Subcutaneous abdominal adipose tissue (tissue), 5 donors: Measurements from ENCODE around the gene TNS3.

Source experiments
- H3K27ac ChIP-seq: one replicate; pipeline ENCODE4 v1.7.0; 2013; ENCODE audit warnings: low read depth, mild to moderate bottlenecking, inconsistent platforms, low read length, moderate library complexity
- H3K27me3 ChIP-seq, 5 donors: one replicate each; pipeline ENCODE4 v1.7.0; 2013; ENCODE audit warnings: low read length in 5 of 5, inconsistent platforms in 1 of 5; ENCODE audit not compliant: control insufficient read depth in 5 of 5, insufficient read depth in 4 of 5
- H3K36me3 ChIP-seq, 5 donors: one replicate each; pipeline ENCODE4 v1.7.0; 2013; ENCODE audit warnings: low read length in 5 of 5; ENCODE audit not compliant: control insufficient read depth in 5 of 5, insufficient read depth in 5 of 5
- H3K4me1 ChIP-seq, 5 donors: one replicate each; pipeline ENCODE4 v1.7.0; 2013; ENCODE audit warnings: low read length in 5 of 5, mild to moderate bottlenecking in 3 of 5, moderate library complexity in 1 of 5; ENCODE audit not compliant: control insufficient read depth in 5 of 5, insufficient read depth in 5 of 5
- H3K4me3 ChIP-seq, 5 donors: one replicate each; pipeline ENCODE4 v1.7.0; 2013; ENCODE audit warnings: low read length in 5 of 5, low read depth in 1 of 5
- H3K9ac ChIP-seq, 5 donors: one replicate each; pipeline ENCODE4 v1.7.0; 2013; ENCODE audit warnings: low read length in 5 of 5, mild to moderate bottlenecking in 4 of 5, moderate library complexity in 3 of 5
- H3K9me3 ChIP-seq, 5 donors: one replicate each; pipeline ENCODE4 v1.7.0; 2013; ENCODE audit warnings: low read length in 5 of 5; ENCODE audit not compliant: control insufficient read depth in 5 of 5
- donor health status: healthy.
- donor health status: healthy.
- donor health status: healthy.
- donor health status: healthy.
- donor health status: healthy.

Gene TNS3

GRCh38 chr7:47386273-47386835 lies 195.6 kb downstream of the TNS3 start:
- H3K4me1 ChIP-seq, result peaks cover 0 to 15% (median 8%) of the 10 kb centered on the region in 5 donors
- no peak overlapping the region for H3K4me3 ChIP-seq

GRCh38 chr7:47385536-47386125 lies 196.3 kb downstream of the TNS3 start:
- no peak overlapping the region for H3K27ac ChIP-seq

More at GRCh38 chr7:47386273-47386835, 195.6 kb downstream of the TNS3 start:
- no peaks in the 10 kb centered on the region for H3K27me3 ChIP-seq
- H3K36me3 ChIP-seq, result peaks cover 0 to 65% (median 51%) of the 10 kb centered on the region in 5 donors
- no peak overlapping the region for H3K27ac ChIP-seq
- H3K9me3 ChIP-seq, result peaks cover 0 to 4% (median 0%) of the 10 kb centered on the region in 5 donors
- H3K9ac ChIP-seq, result no peak overlapping the region

GRCh38 chr7:47384755-47385535 lies 197.0 kb downstream of the TNS3 start:
- Histone ChIP-seq H3K9ac (no peak overlapping the region), H3K36me3 (peaks cover 0 to 59% (median 43%) of the 10 kb centered on the region in 5 donors), H3K27ac (no peak overlapping the region), H3K27me3 (no peaks in the 10 kb centered on the region), H3K9me3 (peaks cover 0 to 4% (median 0%) of the 10 kb centered on the region in 5 donors), H3K4me3 (no peak overlapping the region), H3K4me1 (peaks cover 1 to 23% (median 14%) of the 10 kb centered on the region in 5 donors)

More at GRCh38 chr7:47385536-47386125, 196.3 kb downstream of the TNS3 start:
- Histone ChIP-seq H3K36me3 (peaks cover 0 to 64% (median 49%) of the 10 kb centered on the region in 5 donors), H3K9me3 (peaks cover 0 to 4% (median 0%) of the 10 kb centered on the region in 5 donors), H3K4me1 (peaks cover 0 to 18% (median 8%) of the 10 kb centered on the region in 5 donors), H3K9ac (no peak overlapping the region), H3K27me3 (no peaks in the 10 kb centered on the region), H3K4me3 (no peak overlapping the region)

- no peak overlapping the region for H3K4me3 ChIP-seq
- no peak overlapping the region for H3K27ac ChIP-seq
- H3K9ac ChIP-seq, result no peak overlapping the region
- H3K9me3 ChIP-seq, result no peaks in the 10 kb centered on the region
- peaks cover 1 to 28% (median 21%) of the 10 kb centered on the region in 5 donors for H3K4me1 ChIP-seq
- H3K27me3 ChIP-seq, result no peaks in the 10 kb centered on the region
- peaks cover 0 to 57% (median 36%) of the 10 kb centered on the region in 5 donors for H3K36me3 ChIP-seq
These were observed 198.0 kb downstream of the TNS3 start for GRCh38 chr7:47383696-47384445.

GRCh38 chr7:47383072-47383471 lies 198.8 kb downstream of the TNS3 start:
- Histone ChIP-seq H3K4me1 (peaks cover 1 to 28% (median 21%) of the 10 kb centered on the region in 5 donors), H3K36me3 (peaks cover 0 to 53% (median 33%) of the 10 kb centered on the region in 5 donors), H3K4me3 (no peak overlapping the region), H3K9me3 (no peaks in the 10 kb centered on the region), H3K27me3 (no peaks in the 10 kb centered on the region), H3K27ac (no peak overlapping the region), H3K9ac (no peak overlapping the region)

GRCh38 chr7:47382200-47382599 lies 199.7 kb downstream of the TNS3 start:
- no peak overlapping the region for H3K4me3 ChIP-seq
- H3K9me3 ChIP-seq, result no peaks in the 10 kb centered on the region
- peaks cover 1 to 28% (median 21%) of the 10 kb centered on the region in 5 donors for H3K4me1 ChIP-seq
- peaks cover 0 to 51% (median 27%) of the 10 kb centered on the region in 5 donors for H3K36me3 ChIP-seq
- no peaks in the 10 kb centered on the region for H3K27me3 ChIP-seq
- no peak overlapping the region for H3K9ac ChIP-seq
- no peak overlapping the region for H3K27ac ChIP-seq

GRCh38 chr7:47381134-47381495 lies 200.8 kb downstream of the TNS3 start:
- Histone ChIP-seq H3K9me3 (no peaks in the 10 kb centered on the region), H3K9ac (no peak overlapping the region), H3K4me3 (no peak overlapping the region), H3K27ac (no peak overlapping the region), H3K27me3 (no peaks in the 10 kb centered on the region), H3K36me3 (peaks cover 0 to 56% (median 27%) of the 10 kb centered on the region in 5 donors), H3K4me1 (peaks cover 1 to 21% (median 18%) of the 10 kb centered on the region in 5 donors)

- H3K4me1 ChIP-seq, result peaks cover 1 to 19% (median 15%) of the 10 kb centered on the region in 5 donors
- no peak overlapping the region for H3K4me3 ChIP-seq
- no peaks in the 10 kb centered on the region for H3K9me3 ChIP-seq
- H3K9ac ChIP-seq, result no peak overlapping the region
- no peak overlapping the region for H3K27ac ChIP-seq
- H3K36me3 ChIP-seq, result peaks cover 0 to 57% (median 27%) of the 10 kb centered on the region in 5 donors
- no peaks in the 10 kb centered on the region for H3K27me3 ChIP-seq
These were observed 201.4 kb downstream of the TNS3 start for GRCh38 chr7:47380325-47381133.

- H3K27ac ChIP-seq, result no peak overlapping the region
- no peaks in the 10 kb centered on the region for H3K9me3 ChIP-seq
- H3K4me3 ChIP-seq, result no peak overlapping the region
- no peaks in the 10 kb centered on the region for H3K27me3 ChIP-seq
- H3K36me3 ChIP-seq, result peaks cover 0 to 49% (median 20%) of the 10 kb centered on the region in 5 donors
- H3K4me1 ChIP-seq, result peaks cover 1 to 25% (median 20%) of the 10 kb centered on the region in 5 donors
- no peak overlapping the region for H3K9ac ChIP-seq
These were observed 202.1 kb downstream of the TNS3 start for GRCh38 chr7:47379629-47380324.
